Measurements from ENCODE around the gene TMEM59.

TMEM59 gene

DNA sequence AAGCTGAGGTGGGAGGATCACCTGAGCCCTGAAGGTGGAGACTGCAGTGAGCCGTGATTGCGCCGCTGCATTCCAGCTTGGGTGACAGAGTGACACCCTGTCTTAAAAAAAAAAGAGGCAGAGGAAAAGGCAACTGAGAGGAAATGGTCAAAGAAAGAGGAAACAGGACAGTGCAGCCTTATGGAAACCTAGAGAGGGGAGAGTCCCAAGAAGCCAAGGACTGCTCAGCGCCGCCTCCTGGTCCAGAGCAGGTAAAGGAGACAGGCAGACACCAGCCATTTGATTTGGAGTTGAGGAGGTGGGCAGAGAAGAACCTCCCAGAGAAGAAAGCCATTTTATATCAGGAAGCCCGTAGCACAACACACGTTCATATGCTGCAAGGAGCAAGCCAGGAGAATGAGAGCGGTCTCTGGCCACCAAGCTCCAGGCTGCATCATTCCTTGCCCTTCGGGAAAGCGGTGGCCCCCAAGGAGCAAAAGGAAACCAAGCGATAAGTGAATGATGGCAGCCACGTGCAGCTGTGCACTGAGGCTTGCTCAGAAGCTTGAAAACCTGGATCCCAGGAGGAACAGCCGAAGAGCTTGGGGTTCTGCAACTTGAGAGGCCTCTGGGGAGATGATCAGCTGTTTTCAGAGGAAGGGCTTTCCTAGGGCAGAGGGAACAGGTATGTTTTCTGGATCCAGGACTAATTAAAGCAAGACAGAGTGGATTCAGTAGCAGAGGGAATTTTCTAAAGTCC is 73.1 kb downstream of the TMEM59 start:
- no peak for DNase-seq (ENCODE audit: low read depth)
- TF ChIP-seq CTCF (conservative IDR thresholded peaks at IDR 0.05; ENCODE audit: low read depth, low read length), result no peak

More for the DNA sequence above, 73.1 kb downstream of the TMEM59 start:
- H3K4me3 ChIP-seq (ENCODE audit: low read length), result no peak overlapping the region

Data from retinal pigment epithelial cell (primary cell).